Stimulated activated CD8-positive, alpha-beta memory T cell treated with anti-CD3 and anti-CD28 coated beads, Interleukin-4, amount 100 ng/mL, for 48 hours (primary cell): ENCODE results near the gene VPS26B.
"Not testable (repeated sequence)": the region's sequence is repeated elsewhere in the genome, so short reads cannot be mapped to it uniquely, and the experiment has no call there.

Experiments
- DNase-seq: peaks from one replicate; pipeline ENCODE4 v3.0.0-alpha.2; 2020

Gene VPS26B

DNA sequence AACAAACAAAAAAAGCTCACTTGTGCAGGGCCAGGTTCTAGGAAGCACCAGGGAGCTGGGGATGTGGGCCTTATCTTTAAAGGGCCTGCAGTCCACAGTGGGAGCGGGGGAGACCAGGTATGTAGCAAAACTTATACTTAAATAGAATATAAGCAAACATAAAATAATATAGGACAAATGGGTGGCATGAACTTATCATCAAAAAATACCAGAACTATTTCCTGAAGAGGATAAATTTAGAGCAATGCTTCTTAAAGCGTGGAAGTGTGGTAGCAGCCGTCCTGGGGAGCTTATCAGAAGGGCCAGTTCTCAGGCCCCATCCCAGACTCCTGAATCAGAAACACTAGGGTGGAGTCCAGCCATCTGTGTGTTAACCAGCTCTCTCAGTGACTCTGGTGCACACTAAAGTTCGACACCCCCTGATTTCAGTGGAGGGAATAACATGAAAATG lies 9.3 kb downstream of the VPS26B start:
- no peak for DNase-seq

DNA sequence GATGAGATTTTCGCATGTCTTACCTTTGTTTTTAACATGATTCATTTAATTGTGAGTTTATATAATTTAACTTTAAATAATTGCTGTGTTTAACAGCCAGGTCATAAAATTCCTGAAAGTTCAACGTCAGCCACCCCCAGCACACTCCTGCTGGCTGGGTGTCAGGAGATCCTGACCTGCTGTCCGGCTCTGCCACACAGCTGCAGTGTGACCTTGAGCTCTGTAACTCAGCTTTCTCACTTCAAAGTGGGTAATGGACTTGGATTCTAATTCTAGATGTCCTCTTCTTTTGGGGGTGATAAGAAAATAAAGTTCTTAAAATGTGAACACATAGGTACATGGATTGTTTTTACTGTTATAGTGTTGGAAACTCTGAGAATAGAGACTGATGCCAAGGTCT lies 10.9 kb downstream of the VPS26B start:
- DNase-seq, result no peak

DNA sequence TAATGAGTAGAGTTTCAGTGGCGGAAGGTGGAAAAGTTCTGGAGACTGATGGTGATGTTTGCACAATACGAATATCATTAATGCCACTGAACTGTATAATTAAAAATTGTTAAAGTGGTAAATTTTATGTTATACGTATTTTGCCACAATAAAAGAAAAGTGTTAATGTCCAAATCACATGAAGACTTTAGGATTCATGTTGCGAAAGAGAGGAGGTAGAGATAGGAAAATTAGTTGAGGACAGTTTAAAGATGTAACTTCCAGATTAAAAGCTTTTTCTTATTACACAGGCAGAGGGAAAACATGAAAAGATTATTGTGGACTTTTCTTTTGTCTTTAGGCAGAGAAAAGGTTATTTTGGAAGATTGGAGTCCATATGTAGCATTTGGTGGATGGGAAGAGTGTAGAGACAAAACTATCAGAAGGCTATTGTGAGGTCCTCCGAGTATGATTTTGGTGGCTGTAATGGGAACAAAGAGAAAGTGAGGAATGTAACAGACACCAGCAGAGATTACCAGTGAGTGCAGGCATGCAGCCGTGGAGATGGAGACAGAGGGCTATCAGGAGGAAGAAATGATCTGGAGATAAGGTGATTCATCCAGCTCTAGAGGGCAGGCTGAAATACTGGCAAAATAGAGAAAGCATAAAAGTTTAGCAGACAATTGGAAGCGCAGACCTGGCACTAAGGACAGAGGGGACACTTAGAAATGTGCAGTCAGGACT lies 12.5 kb downstream of the VPS26B start:
- no peak for DNase-seq

DNA sequence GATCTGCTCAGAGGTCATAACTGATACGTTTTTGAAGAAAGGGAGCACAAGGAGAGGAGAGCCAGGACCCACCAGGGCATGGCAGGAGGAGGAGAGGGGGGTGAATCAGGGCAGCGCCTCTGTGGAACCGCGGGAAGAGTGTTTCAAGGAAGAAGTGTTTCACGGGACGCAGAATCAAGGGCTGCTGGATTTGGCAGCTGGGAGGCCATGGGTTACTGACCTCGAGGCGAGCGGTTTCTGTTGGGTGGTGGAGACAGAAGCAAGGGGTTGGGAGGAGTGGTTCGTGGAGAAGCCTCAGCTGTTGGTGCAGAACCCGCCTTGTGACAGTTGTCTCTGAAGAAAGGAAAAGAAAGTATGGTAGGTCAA lies 13.1 kb downstream of the VPS26B start:
- DNase-seq, result no peak

DNA sequence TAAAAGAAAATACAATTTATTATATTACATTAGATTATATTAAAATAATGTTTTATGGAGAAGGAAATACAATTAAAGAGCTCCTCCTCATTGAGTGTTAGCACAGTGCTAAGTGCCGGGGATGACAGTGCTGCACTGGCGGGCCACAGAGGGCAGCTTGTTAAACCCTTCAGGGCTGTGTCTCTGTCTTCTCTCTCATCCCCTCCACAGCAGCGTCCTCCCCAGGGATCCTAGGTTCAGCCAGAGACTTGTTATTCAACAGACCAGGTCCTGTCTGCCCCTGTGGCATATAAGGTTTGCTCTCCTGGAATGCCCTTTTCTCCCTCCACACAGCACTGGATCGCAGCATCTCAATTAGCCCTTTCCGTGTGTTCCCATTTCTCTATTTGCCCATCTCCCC lies 14.5 kb downstream of the VPS26B start:
- DNase-seq, result no peak

DNA sequence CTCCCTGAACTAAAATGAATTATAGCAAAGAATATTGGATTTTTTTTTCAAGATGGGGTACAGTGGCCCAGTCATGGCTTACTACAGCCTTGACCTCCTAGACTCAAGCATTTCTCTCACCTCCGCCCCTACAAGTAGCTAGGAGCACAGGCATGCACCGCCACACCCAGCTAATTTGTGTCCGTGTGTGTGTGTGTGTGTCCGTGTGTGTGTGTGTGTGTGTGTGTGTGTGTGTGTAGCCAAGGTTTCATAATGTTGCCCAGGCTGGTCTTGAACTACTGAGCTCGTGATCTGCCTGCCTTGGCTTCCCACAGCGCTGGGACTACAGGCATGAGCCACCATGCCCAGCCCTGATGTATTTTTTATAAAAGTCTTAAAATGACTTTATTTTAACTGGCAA lies 16.1 kb downstream of the VPS26B start:
- DNase-seq, result no peak

DNA sequence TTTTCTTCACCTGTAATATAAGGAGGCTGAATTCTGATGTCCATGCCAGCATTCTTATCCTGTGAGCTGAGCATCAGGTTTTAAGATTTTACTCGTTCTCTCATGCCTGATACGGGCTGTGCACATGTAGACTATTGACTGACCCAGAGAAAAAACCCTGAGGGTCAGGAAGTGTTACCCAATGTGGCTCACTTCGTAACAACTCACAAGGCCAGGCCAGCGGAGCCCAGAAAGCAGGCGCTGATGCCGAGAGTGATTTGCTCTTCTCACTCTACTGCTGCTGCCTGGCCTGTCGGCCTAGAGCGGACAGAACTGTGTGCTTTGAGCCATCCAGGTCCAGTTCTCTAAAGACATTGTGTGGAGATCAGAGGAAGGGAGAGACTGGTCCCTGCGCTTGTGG lies 17.9 kb downstream of the VPS26B start:
- no peak for DNase-seq

DNA sequence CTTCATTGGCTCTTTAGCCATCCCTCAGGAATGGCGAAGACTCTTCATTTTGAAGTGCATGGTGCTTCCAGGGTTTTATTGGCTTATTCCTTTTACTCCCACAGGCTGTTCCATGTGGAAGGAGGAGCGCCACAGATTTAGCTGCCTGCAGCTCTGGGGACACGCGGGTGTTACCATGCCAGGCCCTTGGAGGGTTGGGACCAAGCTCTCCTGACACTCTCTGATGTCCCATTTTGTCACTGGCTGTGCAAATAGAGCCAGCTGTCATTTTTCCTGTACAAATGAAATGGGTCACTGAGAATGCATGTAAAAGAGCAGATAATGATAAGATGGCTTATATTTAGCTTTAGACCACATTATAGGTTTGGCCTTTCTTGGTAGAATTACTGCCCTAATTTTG lies 19.4 kb downstream of the VPS26B start:
- DNase-seq, result no peak

DNA sequence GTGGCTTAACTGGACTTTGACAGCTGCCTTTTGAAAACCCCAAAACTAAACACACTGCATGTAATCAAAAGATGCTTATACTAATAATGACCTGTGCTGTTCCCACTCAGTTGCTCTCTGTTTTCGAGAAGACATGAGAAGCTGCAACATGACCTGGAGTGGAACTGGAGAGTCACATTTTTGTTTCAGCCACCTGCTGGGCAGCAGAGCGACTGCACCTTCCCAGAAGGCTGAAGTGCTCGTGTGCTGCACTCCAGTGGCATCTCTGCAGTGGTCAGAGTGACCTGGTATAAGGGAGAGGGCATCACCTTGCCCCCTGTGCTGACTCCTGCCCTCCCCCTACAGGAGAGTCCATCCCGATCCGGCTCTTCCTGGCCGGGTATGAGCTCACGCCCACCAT lies 20.1 kb downstream of the VPS26B start:
- DNase-seq, result no peak

DNA sequence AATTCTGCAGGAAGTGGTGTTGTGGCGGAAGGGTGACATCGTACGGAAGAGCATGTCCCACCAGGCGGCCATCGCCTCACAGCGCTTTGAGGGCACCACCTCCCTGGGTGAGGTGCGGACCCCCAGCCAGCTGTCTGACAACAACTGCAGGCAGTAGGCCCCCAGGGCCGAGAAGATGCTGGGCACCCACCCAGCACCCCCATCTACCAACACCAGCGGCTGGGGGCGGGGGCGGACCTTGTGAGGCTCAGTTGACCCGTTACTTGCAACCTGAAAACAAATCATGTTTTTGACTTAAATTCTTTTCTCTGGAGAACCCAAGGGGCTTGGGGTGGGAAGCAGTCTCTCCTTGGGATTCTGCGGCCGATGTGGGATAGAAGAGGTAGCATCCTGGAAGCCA lies 21.0 kb downstream of the VPS26B start:
- DNase-seq, result no peak

DNA sequence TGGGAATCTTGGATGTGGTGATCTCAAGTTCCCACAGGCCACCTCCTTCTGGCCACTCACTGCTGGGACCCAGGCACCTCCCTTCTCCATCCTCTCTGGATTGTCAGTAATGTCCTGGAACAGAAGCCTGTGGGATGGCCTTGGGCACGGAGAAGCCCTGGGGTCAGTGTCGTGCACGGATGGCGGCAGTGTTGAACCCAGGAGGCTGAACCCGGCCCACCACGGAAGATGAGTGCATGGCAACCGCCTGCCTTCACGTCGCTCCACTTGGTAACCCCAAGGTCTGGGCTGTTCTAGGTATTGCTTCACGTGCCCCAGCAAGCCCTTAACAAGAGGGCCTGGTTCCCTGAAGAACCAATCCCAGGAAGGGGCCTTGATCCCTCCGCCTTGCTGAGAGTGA lies 21.6 kb downstream of the VPS26B start:
- DNase-seq, result no peak

DNA sequence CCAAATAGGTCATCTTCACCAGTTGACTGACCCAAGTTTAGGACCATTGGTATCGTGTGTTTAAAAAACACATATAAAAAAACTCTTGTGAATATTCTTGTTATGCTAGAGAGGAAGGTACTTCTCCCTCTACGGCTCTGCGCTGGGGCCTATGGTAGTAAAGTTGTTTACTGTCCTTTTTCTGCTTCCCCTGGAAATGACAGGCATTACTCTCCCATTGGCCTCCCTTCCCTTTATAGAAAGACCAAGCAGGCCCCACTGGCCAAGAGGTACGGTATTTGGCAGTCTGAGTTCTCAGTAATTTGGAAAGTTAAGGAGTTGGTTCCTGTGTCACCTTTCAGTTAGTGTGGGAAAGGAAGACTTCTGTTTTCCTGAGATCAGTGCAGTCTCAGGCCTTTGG lies 22.2 kb downstream of the VPS26B start:
- DNase-seq, result no peak

DNA sequence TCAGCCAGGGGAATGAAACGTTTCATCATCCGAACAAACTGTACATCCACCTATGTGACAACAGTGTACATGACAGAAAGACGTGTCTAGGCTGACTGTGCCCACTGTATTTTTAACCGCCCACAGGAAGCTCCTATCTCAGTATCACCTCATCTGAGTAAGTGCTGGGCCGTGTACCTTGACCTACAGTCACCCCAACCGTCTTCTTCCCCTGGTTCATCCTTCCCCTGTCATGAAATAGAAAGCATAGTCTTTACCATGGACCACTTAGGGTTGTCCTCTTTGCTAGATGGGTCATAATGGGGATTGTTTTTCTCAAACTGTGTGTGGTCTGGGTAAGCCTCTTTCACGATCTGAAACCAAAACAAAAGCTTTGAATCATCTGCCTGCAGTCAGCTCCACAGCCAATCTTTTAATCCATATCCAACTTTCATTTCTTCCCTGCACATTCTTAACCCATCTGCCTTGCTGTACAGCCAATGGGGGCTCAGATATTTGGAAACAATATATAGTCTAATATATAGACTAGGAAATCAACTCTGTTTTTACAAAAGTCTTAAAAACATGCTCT lies 24.5 kb downstream of the VPS26B start:
- DNase-seq, result peak; percentile 32

DNA sequence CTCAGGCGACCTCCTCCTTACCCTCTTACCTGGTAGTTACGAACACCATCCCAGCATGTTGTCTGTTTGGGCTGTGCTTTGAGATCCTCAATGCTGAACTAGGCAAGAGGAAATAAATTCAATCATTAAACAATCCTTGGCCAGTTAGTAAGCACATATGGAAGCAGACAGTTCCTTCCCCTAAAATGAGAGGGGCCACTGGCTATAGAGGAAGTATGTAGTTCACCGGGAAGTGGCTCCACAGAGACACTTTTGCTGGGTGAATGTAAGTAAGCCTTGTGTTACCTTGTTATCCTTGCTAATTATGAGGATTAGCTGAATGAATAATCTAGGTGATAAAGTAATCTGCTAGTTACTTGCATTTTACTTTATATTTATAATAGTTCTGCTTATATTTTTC lies 25.8 kb downstream of the VPS26B start:
- no peak for DNase-seq

DNA sequence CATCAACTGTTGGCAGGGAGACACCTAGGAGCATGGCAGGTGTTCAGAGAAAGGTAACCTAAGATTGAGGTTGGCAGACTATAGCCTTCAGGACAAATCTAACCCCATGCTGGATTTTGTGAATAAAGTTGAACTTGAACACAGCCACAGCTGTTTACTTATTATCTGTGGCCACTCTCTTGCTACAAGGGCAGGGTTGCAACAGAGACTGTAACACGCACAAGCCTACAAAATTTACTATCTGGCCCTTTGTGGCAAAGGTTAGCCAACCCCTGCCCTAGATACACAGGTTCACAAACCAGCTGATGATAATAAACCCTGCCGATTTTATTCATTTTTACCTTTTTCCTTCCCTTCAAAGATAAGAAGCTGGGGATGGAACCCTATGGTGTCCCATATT lies 26.2 kb downstream of the VPS26B start:
- DNase-seq, result no peak

DNA sequence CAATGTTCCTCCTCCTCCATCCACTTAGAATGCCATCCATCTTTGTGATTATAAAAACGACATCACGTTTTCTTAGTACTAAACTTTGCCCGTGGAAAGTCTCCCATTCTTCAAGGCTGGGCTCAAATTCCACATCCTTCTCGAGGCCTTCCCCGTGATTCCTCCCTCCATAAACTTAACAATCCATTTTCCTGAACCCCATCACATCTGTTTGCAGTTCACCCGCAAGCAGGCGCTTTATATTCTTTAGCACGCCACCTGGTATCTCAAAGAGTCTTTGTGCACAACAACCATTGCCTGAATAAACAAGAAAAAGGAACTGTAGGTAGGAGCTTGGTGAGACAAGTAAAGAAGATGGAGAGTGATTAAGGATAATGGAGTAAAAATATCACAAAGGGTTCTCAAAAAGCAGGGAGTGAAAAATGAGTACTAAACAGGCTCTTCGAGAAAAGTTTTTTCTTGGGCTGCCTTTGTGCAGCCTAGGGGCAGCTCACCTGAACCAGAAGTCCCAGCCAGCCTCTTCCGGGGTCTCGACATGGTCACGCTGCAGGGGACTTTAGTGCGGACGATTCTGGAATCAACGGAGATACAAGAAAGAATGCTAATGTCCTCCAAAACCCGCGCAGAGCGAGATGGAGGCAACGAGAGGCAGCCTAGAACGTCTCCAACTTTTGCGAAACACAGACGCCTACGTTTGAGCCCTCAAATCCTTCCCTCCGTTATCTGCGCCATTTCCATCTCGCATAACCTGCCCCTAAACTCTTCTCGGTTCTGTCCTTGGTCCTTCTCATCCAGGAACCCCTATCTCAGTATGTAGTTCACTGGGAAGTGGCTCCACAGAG lies 28.1 kb downstream of the VPS26B start:
- peak; percentile 52 for DNase-seq

DNA sequence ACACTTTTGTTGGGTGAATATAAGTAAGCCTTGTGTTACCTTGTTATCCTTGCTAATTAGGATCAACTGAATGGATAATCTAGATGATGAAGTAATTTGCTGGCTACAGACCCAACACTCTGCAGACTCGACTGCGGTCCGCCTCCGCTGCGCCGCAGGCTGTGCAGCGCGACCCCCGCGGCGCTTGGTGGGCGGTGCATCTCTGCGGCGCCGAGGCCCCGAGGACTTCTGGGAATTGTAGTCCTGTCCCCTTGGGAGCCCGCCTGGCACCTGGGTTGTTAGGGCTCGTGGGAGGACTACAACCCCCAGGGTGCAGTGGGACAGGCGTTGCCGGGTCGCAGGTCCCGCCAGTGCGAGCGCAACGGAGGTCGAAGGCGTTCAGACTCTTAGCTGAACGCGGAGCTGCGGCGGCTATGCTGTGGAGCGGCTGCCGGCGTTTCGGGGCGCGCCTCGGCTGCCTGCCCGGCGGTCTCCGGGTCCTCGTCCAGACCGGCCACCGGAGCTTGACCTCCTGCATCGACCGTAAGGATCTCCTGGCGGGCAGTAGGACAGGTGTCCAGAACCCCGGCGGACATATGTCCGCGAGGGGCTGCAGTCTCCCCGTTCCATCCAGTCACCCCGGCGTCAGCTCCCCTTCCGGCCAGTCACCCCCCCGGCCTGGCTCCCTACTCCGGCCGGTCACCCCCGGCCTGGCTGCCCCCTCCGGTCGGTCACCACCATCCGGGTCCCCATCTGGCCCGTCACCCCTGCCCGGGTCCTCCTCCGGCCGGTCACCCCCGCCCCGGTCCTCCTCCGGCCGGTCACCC lies 28.9 kb downstream of the VPS26B start, which contains the start of the genes ACAD8 and THYN1:
TSS of gene ACAD8 (plus strand) at position 381 of the 806 bp plus-strand sequence. CDS start at position 414, 33 bp downstream.
TSS of gene THYN1 (minus strand) at position 165 of the 806 bp plus-strand sequence. CDS start 470 bp downstream, outside the sequence.
- DNase-seq, result peak; percentile 95

DNA sequence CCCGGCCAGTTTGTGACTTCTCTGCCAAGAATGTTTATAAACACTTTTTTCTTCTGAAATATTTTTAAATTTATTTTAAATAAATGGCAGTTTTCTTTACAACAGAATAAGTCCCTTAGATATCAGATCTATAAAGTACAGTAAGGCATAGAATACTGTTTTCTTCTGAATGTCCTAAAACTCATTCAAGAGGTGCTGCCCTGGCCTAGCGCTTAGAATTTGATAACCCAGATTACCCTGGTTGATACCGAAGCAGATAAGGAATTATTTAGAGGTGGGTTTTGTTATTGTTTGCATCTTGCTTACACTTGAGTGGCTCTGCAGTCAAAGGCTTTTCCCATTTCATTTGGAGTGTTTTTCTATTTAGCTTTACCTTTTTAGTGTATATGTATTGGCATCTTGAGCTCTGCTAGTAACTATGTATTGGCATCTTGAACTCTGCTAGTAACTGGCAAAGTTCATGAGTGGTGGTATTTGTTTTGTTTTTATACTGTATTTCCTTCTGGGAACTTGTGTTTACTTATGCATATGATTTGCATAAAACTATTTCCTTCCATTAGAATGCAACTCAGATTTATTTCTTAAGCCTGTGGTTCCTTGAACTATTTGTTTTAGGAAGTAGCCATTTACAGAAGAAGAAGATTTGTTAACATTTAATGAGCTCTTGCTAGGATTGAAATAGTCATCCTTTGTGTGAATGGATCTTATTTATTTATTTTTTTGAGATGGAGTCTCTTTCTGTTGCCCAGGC lies 30.1 kb downstream of the VPS26B start:
- no peak for DNase-seq

DNA sequence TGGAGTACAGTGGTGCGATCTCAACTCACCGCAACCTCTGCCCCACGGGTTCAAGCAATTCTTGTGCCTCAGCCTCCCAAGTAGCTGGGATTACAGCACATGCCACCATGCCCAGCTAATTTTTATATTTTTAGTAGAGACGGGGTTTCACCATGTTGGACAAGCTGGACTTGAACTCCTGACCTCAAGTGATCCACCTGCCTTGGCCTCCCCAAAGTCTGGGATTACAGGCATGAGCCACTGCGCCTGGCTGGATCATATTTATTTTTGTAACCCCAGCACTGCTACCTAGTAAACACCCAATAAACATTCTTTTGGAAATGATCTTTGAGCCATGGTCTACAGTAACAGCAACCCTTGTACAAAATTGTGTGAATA lies 30.7 kb downstream of the VPS26B start:
- not testable (repeated sequence) for DNase-seq

DNA sequence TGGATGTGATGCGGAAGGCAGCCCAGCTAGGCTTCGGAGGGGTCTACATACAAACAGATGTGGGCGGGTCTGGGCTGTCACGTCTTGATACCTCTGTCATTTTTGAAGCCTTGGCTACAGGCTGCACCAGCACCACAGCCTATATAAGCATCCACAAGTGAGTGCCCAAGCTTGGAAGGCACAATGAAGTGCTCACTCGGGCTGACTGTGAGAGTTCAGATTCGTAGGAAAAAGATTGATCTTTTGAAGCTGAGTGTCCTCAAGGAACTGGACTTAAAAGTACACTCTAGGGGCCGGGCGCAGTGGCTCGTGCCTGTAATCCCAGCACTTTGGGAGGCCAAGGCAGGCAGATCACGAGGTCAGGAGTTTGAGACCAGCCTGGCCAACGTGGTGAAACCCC lies 32.6 kb downstream of the VPS26B start:
- DNase-seq, result no peak

DNA sequence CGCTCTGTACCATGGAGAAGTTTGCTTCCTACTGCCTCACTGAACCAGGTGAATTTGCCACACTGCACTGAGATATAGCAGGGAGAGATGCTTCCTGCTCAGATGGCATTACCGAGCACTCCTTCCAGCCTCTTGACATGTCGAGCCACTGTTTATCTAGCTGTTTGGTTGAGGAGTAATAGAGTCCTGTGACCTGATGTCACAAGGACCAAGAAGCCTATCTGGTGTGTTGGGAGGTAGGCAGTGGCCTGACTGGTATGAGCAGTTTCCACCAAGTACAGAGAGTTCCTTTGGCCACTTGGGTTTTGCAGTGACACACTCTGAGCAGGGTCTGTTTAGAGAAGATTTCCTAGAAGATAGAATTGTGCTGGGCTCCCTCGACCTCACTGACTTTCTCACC lies 34.1 kb downstream of the VPS26B start:
- DNase-seq, result no peak

DNA sequence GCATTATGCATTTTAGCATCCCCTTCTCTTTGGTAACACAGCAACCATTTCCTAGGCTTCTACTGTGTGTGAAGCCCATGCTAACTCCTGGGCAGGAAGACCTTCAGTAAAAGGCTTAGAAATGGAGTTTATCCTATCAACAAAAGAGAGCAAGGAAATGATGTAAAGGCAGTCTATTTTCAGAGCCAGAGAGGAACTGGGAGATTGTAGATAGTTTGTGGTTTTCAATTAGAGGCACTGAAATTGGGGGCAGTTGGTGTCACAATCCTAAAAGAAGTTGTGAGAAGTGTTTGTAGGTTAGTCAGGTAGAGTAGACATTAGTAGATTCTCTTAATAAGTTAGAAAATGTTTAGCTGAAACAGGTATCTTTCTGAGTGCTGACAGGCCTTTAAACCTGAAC lies 36.0 kb downstream of the VPS26B start:
- DNase-seq, result no peak
